SK-N-SH treated with all-trans-retinoic acid at 6 μM for 48 hours (cell line): ENCODE data around the gene SEC14L2.

Experiments used
- ATAC-seq: fragments of 200-7000 bp; cut with Tn5 transposase; 3 replicates; pipeline ENCODE4 v1.9.1; 2020; ENCODE audit warnings: mild to moderate bottlenecking, moderate library complexity
- CSDC2 ChIP-seq: fragments of 250-450 bp; sonication (Bioruptor Pico); IDR thresholded peaks from 2 replicates; pipeline ENCODE4 v1.5.0; 2020; ENCODE audit warnings: mild to moderate bottlenecking, moderate library complexity
- ESRRG ChIP-seq: fragments of 250-450 bp; sonication (Bioruptor Pico); IDR thresholded peaks from 2 replicates; pipeline ENCODE4 v1.6.1; 2021; ENCODE audit warnings: mild to moderate bottlenecking
- GLIS3 ChIP-seq: fragments of 250-450 bp; sonication (Bioruptor Pico); IDR thresholded peaks from 2 replicates; pipeline ENCODE4 v1.5.0; 2020; ENCODE audit warnings: mild to moderate bottlenecking, moderate library complexity
- ISL1 ChIP-seq: fragments of 250-450 bp; sonication (Bioruptor Pico); IDR thresholded peaks from 2 replicates; pipeline ENCODE4 v2.1.2; 2022; ENCODE audit warnings: mild to moderate bottlenecking, moderate library complexity
- PATZ1 ChIP-seq: fragments of 250-450 bp; sonication (Bioruptor Pico); IDR thresholded peaks from 2 replicates; pipeline ENCODE4 v1.8.0; 2020; ENCODE audit warnings: mild to moderate bottlenecking, moderate library complexity, borderline replicate concordance
- PPARA ChIP-seq: fragments of 250-450 bp; sonication (Bioruptor Pico); IDR thresholded peaks from 2 replicates; pipeline ENCODE4 v1.5.0; 2020; ENCODE audit warnings: mild to moderate bottlenecking, borderline replicate concordance
- RARB ChIP-seq: fragments of 250-450 bp; sonication (Bioruptor Pico); IDR thresholded peaks from 2 replicates; pipeline ENCODE4 v1.8.0; 2021; ENCODE audit warnings: mild to moderate bottlenecking, moderate library complexity
- TOX ChIP-seq: fragments of 250-450 bp; sonication (Bioruptor Pico); IDR thresholded peaks from 2 replicates; pipeline ENCODE4 v1.8.0; 2021; ENCODE audit warnings: mild to moderate bottlenecking, moderate library complexity, borderline replicate concordance
- TSHZ2 ChIP-seq: fragments of 250-450 bp; sonication (Bioruptor Pico); IDR thresholded peaks from 2 replicates; pipeline ENCODE4 v1.5.0; 2020; ENCODE audit warnings: mild to moderate bottlenecking, moderate library complexity
- ZC3H10 ChIP-seq: fragments of 250-450 bp; sonication (Bioruptor Pico); IDR thresholded peaks from 2 replicates; pipeline ENCODE4 v1.5.1; 2021; ENCODE audit warnings: mild to moderate bottlenecking, moderate library complexity
- ZFP3 ChIP-seq: fragments of 250-450 bp; sonication (Bioruptor Pico); IDR thresholded peaks from 2 replicates; pipeline ENCODE4 v1.5.0; 2020; ENCODE audit warnings: mild to moderate bottlenecking, moderate library complexity
- ZFP30 ChIP-seq: fragments of 450-650 bp; formaldehyde crosslinking; IDR thresholded peaks from 2 replicates; pipeline ENCODE4 v1.5.0; 2022; ENCODE audit warnings: mild to moderate bottlenecking, moderate library complexity
- ZNF565 ChIP-seq: fragments of 450-650 bp; formaldehyde crosslinking; conservative IDR thresholded peaks from 2 replicates; pipeline ENCODE4 v1.5.0; 2020; ENCODE audit warnings: low read depth, mild to moderate bottlenecking, moderate library complexity
- ZNF70 ChIP-seq: fragments of 450-650 bp; formaldehyde crosslinking; IDR thresholded peaks from 2 replicates; pipeline ENCODE4 v1.5.0; 2020; ENCODE audit warnings: mild to moderate bottlenecking, moderate library complexity
- TF ChIP-seq, protein P1 (sequence below): fragments of 250-450 bp; sonication (Bioruptor Pico); IDR thresholded peaks from 2 replicates; pipeline ENCODE4 v1.5.1; 2021; ENCODE audit warnings: mild to moderate bottlenecking, moderate library complexity
- TF ChIP-seq, protein P2 (sequence below): fragments of 250-450 bp; sonication (Bioruptor Pico); IDR thresholded peaks from 2 replicates; pipeline ENCODE4 v1.5.1; 2020; ENCODE audit warnings: low read depth, mild to moderate bottlenecking, moderate library complexity
- TF ChIP-seq, protein P3 (sequence below): fragments of 250-450 bp; sonication (Bioruptor Pico); IDR thresholded peaks from 2 replicates; pipeline ENCODE4 v1.8.0; 2021; ENCODE audit warnings: low read depth, mild to moderate bottlenecking, moderate library complexity, borderline replicate concordance

Gene SEC14L2

DNA sequence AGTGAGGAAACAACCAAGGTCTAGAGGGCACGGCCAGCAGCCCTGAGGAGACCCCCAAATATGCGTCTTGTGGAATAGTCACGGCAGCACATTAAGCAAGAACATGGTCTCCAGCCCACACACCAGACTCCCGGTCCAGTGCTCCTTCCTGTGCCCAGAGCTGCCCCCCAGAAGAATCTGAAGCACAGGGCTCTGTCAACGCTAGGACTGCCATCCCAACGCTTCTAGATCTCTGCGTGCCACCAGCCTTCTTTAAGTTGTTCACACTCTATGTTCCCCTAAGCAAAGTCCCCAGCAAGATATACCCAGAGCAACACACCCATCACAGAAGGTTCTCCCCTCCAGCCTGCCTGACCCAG, 3.5 kb upstream of the SEC14L2 start:
- ATAC-seq, result no peak

DNA sequence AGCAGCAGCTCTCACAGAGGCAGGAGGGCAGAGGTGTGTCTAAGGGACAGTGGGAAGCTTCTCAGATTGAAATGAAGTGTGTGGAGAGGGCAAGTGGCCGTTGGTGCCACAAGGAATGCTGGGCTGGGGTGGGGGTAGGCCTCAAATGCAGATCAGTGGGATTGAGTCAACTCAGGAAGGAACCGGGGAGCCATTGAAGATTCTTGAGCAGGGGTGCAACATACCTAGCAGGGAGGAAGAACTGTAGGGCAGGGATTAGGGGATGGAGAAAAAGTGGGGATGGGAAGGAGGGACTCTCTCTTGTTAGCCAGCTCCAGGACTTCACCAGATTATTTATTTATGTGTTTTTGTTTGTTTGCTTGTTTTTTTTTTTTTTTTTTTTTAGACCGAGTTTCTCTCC, 2.9 kb upstream of the SEC14L2 start:
- ATAC-seq, result no peak
- TF ChIP-seq, protein P1, sequence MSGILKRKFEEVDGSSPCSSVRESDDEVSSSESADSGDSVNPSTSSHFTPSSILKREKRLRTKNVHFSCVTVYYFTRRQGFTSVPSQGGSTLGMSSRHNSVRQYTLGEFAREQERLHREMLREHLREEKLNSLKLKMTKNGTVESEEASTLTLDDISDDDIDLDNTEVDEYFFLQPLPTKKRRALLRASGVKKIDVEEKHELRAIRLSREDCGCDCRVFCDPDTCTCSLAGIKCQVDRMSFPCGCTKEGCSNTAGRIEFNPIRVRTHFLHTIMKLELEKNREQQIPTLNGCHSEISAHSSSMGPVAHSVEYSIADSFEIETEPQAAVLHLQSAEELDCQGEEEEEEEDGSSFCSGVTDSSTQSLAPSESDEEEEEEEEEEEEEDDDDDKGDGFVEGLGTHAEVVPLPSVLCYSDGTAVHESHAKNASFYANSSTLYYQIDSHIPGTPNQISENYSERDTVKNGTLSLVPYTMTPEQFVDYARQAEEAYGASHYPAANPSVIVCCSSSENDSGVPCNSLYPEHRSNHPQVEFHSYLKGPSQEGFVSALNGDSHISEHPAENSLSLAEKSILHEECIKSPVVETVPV (CRISPR knock-in tag), result no peak
- TF ChIP-seq ISL1 (CRISPR knock-in tag) (no peak), ZNF70 (CRISPR knock-in tag) (no peak)

More for the DNA sequence above, 3.5 kb upstream of the SEC14L2 start:
- TF ChIP-seq ZFP3 (CRISPR knock-in tag) (no peak), GLIS3 (CRISPR knock-in tag) (no peak), PATZ1 (CRISPR knock-in tag) (no peak), TSHZ2 (CRISPR knock-in tag) (no peak), ISL1 (CRISPR knock-in tag) (no peak), CSDC2 (CRISPR knock-in tag) (no peak), ZFP30 (CRISPR knock-in tag) (no peak), ZC3H10 (CRISPR knock-in tag) (no peak)
- TF ChIP-seq, protein P2, sequence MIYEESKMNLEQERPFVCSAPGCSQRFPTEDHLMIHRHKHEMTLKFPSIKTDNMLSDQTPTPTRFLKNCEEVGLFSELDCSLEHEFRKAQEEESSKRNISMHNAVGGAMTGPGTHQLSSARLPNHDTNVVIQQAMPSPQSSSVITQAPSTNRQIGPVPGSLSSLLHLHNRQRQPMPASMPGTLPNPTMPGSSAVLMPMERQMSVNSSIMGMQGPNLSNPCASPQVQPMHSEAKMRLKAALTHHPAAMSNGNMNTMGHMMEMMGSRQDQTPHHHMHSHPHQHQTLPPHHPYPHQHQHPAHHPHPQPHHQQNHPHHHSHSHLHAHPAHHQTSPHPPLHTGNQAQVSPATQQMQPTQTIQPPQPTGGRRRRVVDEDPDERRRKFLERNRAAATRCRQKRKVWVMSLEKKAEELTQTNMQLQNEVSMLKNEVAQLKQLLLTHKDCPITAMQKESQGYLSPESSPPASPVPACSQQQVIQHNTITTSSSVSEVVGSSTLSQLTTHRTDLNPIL (CRISPR knock-in tag), result no peak
- TF ChIP-seq, protein P3, sequence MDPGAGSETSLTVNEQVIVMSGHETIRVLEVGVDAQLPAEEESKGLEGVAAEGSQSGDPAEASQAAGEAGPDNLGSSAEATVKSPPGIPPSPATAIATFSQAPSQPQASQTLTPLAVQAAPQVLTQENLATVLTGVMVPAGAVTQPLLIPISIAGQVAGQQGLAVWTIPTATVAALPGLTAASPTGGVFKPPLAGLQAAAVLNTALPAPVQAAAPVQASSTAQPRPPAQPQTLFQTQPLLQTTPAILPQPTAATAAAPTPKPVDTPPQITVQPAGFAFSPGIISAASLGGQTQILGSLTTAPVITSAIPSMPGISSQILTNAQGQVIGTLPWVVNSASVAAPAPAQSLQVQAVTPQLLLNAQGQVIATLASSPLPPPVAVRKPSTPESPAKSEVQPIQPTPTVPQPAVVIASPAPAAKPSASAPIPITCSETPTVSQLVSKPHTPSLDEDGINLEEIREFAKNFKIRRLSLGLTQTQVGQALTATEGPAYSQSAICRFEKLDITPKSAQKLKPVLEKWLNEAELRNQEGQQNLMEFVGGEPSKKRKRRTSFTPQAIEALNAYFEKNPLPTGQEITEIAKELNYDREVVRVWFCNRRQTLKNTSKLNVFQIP, result no peak

- peak; percentile 3; the same call in 2 of the 3 replicates for ATAC-seq
- TF ChIP-seq ZNF565 (CRISPR knock-in tag) (no peak), PPARA (CRISPR knock-in tag) (no peak), ZNF70 (CRISPR knock-in tag) (no peak), TOX (CRISPR knock-in tag) (no peak), RARB (CRISPR knock-in tag) (no peak), TSHZ2 (CRISPR knock-in tag) (no peak), ESRRG (CRISPR knock-in tag) (no peak), ISL1 (CRISPR knock-in tag) (no peak)
- TF ChIP-seq, protein P2 (CRISPR knock-in tag), result no peak
- TF ChIP-seq, all 23 proteins: peak for 0
These were observed 1.1 kb downstream of the SEC14L2 start for GRCh38 chr22:30397656-30398635.
